Tibial nerve (tissue), 4 donors: ENCODE measurements around the gene KRTAP2-3. TPM values are rescaled to one million over a fixed set of nuclear protein-coding genes. Genes with fewer than 3 reads are reported as not detected.
"Not testable (repeated sequence)": the region's sequence is repeated elsewhere in the genome, so short reads cannot be mapped to it uniquely, and the experiment has no call there.

ENCODE experiments used
- DNase-seq, 2 donors: peaks; one replicate each; pipeline ENCODE4 v3.0.0-alpha.2; 2019; ENCODE audit warnings: low spot score in 2 of 2
- H3K27ac ChIP-seq, 4 donors: fragments of 200-600 bp; sonication (generic) in 3 of 4; one replicate each; pipeline ENCODE4 v1.5.1; 2017 to 2019; ENCODE audit warnings: mild to moderate bottlenecking in 1 of 4
- H3K27me3 ChIP-seq, 2 donors: fragments of 200-600 bp; sonication (generic) in 1 of 2; one replicate each; pipeline versions ENCODE4 v1.5.1 to v1.6.0; 2017 to 2019
- H3K36me3 ChIP-seq, 3 donors: fragments of 200-600 bp; sonication (generic); one replicate each; pipeline ENCODE4 v1.5.1; 2018 to 2019
- H3K4me1 ChIP-seq, 4 donors: fragments of 200-600 bp; sonication (generic) in 3 of 4; one replicate each; pipeline ENCODE4 v1.5.1; 2017 to 2019
- H3K4me3 ChIP-seq, 4 donors: fragments of 200-600 bp; sonication (generic) in 3 of 4; one replicate each; pipeline ENCODE4 v1.5.1; 2017 to 2019; ENCODE audit warnings: mild to moderate bottlenecking in 1 of 4, moderate library complexity in 1 of 4
- H3K9me3 ChIP-seq, 4 donors: fragments of 200-600 bp; sonication (generic) in 3 of 4; one replicate each; pipeline ENCODE4 v1.5.1; 2017 to 2019
- EP300 ChIP-seq, 2 donors: sonication (generic); formaldehyde crosslinking; IDR thresholded peaks; one replicate each; pipeline ENCODE4 v1.6.1; 2017; ENCODE audit warnings: antibody characterized with exemption in 2 of 2, mild to moderate bottlenecking in 1 of 2
- POLR2A ChIP-seq, 2 donors: fragments of 450-650 bp; IDR thresholded peaks; one replicate each; pipeline ENCODE4 v1.6.1; 2017; ENCODE audit warnings: antibody characterized with exemption in 2 of 2, mild to moderate bottlenecking in 2 of 2, moderate library complexity in 2 of 2
- WGBS, 2 donors: methylation state at CpG; one replicate each; pipeline ENCODE4 v1.1.5; 2018; 5-methylcytosine and 5-hydroxymethylcytosine counted together
- total RNA-seq, 4 donors: library from RNA; depleted of rRNA; stranded (reverse); fragments of >200 nt; gene quantifications; one replicate each; pipeline ENCODE4 v1.1.0, GENCODE V29; 2016
- TF ChIP-seq, protein P1 (sequence below), 5 experiments: fragments of 200-600 bp in 3 of 5; fragments of 450-650 bp in 2 of 5; sonication (generic) in 3 of 5; IDR thresholded peaks; one replicate each; pipeline ENCODE4 v1.5.1; 2016 to 2019; ENCODE audit warnings: antibody characterized with exemption in 5 of 5, mild to moderate bottlenecking in 3 of 5, moderate library complexity in 2 of 5

The KRTAP2-3 gene
- total RNA-seq, 4 donors from 2014 or later, result not detected

DNA sequence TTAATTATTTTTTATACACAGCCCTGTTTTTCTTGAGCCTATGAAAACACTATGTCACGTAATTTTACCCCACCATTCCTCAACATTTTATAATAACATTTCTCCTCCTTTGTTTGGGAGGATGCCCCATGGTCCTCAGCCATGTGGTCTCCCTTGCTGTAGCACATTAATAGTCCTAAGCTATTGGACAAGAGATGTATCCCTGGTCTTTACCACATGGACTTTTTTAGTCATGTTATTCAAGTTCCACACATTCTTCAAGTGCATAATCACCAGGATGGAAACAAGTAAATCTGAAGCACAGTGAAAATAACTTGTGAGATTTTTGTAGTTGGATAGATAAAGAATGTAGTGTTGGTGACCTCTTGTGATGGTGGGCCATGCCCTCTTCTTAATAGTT lies 2.0 kb upstream of the KRTAP2-3 start:
- no peak for DNase-seq
- Histone ChIP-seq H3K4me3 (no peak overlapping the region), H3K4me1 (peaks cover 0 to 15% (median 0%) of the 10 kb centered on the region in 4 donors), H3K27ac (peak overlapping the region in 1 of 4 donors; percentile 36), H3K9me3 (peaks cover 0 to 4% (median 0%) of the 10 kb centered on the region in 4 donors), H3K27me3 (no peaks in the 10 kb centered on the region), H3K36me3 (no peaks in the 10 kb centered on the region)
- 62 to 66% methylated on average over 1 of the region's 1 CpG for WGBS, 2 donors
- TF ChIP-seq, protein P1, sequence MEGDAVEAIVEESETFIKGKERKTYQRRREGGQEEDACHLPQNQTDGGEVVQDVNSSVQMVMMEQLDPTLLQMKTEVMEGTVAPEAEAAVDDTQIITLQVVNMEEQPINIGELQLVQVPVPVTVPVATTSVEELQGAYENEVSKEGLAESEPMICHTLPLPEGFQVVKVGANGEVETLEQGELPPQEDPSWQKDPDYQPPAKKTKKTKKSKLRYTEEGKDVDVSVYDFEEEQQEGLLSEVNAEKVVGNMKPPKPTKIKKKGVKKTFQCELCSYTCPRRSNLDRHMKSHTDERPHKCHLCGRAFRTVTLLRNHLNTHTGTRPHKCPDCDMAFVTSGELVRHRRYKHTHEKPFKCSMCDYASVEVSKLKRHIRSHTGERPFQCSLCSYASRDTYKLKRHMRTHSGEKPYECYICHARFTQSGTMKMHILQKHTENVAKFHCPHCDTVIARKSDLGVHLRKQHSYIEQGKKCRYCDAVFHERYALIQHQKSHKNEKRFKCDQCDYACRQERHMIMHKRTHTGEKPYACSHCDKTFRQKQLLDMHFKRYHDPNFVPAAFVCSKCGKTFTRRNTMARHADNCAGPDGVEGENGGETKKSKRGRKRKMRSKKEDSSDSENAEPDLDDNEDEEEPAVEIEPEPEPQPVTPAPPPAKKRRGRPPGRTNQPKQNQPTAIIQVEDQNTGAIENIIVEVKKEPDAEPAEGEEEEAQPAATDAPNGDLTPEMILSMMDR (IDR thresholded peaks at IDR 0.05), result no peak
- TF ChIP-seq EP300 (IDR thresholded peaks at IDR 0.05) (no peak), POLR2A (IDR thresholded peaks at IDR 0.05) (no peak)

DNA sequence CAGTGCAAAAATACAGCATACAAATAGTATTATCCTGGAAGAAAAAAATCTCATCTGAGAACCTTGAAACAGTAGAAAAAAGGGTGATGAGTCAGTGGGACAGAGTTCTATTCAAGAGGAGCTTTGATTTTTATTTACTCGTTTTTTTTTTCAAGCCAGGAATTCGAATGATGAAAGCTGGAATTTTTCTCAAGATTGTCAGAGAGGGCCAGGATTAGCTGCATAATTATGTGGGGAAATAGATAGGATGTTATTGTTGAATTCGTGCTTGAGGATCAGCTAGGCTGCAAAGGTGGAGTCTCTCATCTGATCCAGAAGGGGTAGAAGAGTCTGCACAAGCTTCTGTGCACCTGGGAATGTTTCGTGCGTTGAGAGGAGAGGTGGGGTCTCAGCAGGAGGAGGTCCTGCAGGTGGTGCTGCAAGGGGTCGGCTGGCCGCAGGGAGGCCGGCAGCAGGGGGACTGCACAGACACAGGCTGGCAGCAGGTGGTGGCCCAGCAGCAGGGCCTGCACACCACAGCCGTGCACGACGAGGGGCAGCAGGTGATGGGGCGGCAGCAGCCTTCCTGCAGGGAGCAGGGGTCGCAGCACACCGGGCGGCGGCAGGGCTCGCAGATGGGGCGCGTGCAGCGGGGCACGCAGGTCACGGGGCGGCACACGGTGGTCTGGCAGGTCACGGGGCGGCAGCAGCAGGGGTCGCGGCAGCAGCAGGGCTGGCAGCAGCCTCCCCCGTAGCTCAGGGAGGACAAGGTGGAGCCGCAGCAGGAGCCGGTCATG lies 450 bp downstream of the KRTAP2-3 start:
- peaks cover 0 to 15% (median 0%) of the 10 kb centered on the region in 4 donors for H3K4me1 ChIP-seq
- H3K36me3 ChIP-seq, H3K9me3 ChIP-seq, H3K27me3 ChIP-seq, H3K27ac ChIP-seq, H3K4me3 ChIP-seq, DNase-seq: not testable (repeated sequence)
- 31 to 39% methylated on average over 8 to 11 of the region's 31 CpGs for WGBS, 2 donors

DNA sequence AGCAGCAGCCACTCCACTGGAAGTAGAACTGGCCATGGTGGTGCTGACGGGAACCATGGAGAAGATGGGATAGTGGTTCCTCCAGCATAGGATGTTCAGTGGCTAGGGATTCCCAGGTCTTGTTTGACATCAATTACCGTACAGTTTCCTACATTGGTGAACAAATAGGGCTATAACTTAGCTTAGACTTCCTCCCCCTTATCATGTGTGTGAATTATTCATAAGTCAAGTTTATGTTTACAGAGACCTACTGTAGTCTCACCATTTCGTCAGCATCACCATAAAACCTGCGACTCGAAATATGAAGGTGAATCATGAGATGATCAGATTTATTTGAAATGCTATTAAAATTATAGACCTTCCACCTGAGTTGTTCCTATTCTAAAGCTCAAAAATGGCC lies 1.2 kb downstream of the KRTAP2-3 start:
- no peaks in the 10 kb centered on the region for H3K36me3 ChIP-seq
- no peak overlapping the region for H3K27ac ChIP-seq
- TF ChIP-seq EP300 (IDR thresholded peaks at IDR 0.05) (no peak), POLR2A (IDR thresholded peaks at IDR 0.05) (no peak)
- TF ChIP-seq, protein P1 (IDR thresholded peaks at IDR 0.05), result no peak
- H3K4me1 ChIP-seq, result peaks cover 0 to 15% (median 0%) of the 10 kb centered on the region in 4 donors
- 91 to 98% methylated on average over 5 of the region's 5 CpGs for WGBS, 2 donors
- H3K9me3 ChIP-seq, result peaks cover 0 to 4% (median 0%) of the 10 kb centered on the region in 4 donors
- H3K4me3 ChIP-seq, result no peak overlapping the region
- DNase-seq, result no peak
- no peaks in the 10 kb centered on the region for H3K27me3 ChIP-seq

DNA sequence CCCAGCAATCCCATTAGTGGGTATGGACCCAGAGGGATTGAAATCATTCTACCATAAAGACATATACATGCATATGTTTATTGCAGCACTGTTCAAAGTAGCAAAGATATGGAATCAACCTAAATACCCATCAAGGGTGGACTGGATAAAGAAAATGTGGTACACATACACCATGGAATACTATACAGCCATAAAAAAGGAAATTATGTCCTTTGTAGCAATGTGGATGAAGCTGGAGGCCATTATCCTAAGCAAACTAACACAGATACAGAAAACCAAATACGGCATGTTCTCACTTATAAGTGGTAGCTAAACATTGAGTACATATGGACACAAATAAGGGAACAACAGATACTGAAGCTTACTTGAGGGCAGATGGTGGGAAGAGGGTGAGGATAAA lies 2.4 kb downstream of the KRTAP2-3 start:
- Histone ChIP-seq H3K4me1 (peaks cover 0 to 15% (median 0%) of the 10 kb centered on the region in 4 donors), H3K36me3 (no peaks in the 10 kb centered on the region), H3K9me3 (peaks cover 0 to 4% (median 0%) of the 10 kb centered on the region in 4 donors), H3K4me3 (no peak overlapping the region), H3K27ac (no peak overlapping the region), H3K27me3 (no peaks in the 10 kb centered on the region)
- no peak for TF ChIP-seq POLR2A (IDR thresholded peaks at IDR 0.05)
- TF ChIP-seq, protein P1 (IDR thresholded peaks at IDR 0.05), result no peak
- TF ChIP-seq EP300 (IDR thresholded peaks at IDR 0.05), result no peak
- DNase-seq, result no peak
- WGBS, 2 donors, result 94% methylated on average over 1 of the region's 1 CpG

DNA sequence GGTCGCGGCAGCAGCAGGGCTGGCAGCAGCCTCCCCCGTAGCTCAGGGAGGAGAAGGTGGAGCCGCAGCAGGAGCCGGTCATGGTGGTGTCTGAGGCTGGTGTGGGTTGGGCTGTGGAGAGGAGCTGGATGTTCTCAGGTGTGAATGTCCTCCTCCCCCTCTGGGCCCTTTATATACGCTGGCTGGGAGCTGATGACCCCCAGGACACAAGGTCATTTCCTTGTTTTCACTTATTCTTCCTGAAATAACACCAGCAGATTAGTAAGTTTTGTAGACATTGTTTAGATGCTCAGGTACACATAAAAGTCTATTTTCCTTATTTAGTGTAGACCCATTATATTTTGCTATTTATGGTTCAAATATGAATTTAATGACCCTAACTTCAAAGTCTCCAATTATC lies 4.8 kb downstream of the KRTAP2-3 start, which contains the start of gene KRTAP2-2:
Gene KRTAP2-2, minus strand, starts transcription at position 101 of the 400 bp plus-strand sequence. Its CDS starts 19 bp downstream, at position 82.
- not testable (repeated sequence) for H3K4me1 ChIP-seq, H3K27me3 ChIP-seq, H3K9me3 ChIP-seq, H3K27ac ChIP-seq, H3K36me3 ChIP-seq, H3K4me3 ChIP-seq, DNase-seq
- WGBS, 2 donors, result 43 to 61% methylated on average over 1 to 3 of the region's 6 CpGs

DNA sequence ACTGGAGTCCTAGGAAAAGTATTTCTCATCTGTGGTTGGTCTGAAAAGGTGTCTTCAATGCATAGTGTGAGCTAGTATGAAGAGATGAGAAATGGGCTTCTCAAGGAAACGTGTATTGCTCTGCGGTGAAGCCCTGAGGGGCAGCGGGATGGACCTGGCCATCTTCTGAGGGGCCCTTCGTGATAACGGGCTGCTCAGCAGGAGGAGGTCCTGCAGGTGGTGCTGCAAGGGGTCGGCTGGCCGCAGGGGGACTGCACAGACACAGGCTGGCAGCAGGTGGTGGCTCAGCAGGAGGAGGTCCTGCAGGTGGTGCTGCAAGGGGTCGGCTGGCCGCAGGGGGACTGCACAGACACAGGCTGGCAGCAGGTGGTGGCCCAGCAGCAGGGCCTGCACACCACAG lies 5.4 kb downstream of the KRTAP2-3 start:
- not testable (repeated sequence) for H3K27ac ChIP-seq, DNase-seq, H3K27me3 ChIP-seq, H3K4me1 ChIP-seq, H3K4me3 ChIP-seq, H3K9me3 ChIP-seq, H3K36me3 ChIP-seq
- 76 to 78% methylated on average over 7 of the region's 9 CpGs for WGBS, 2 donors
